ENCODE measurements around the gene IL15RA. TPM values are rescaled to one million over a fixed set of nuclear protein-coding genes. Genes with fewer than 3 reads are reported as not detected.

IL15RA gene
- total and polyA plus RNA-seq, 4 donors, result 6.6 to 10.7 (median 9.4) TPM

- TF ChIP-seq REST (IDR thresholded peaks at IDR 0.05) (no peak), RXRA (IDR thresholded peaks at IDR 0.05) (no peak), FOXA1 (IDR thresholded peaks at IDR 0.05) (no peak), YY1 (IDR thresholded peaks at IDR 0.05) (no peak)
Measured at GRCh38 chr10:5971886-5972285, 5.5 kb downstream of the IL15RA start (continued).

GRCh38 chr10:5971315-5971832 is 6.0 kb downstream of the IL15RA start:
- Histone ChIP-seq H3K27me3 (ENCODE audit: control insufficient read depth in 4 of 4, insufficient read depth in 4 of 4, low read length in 3 of 4) (no peaks in the 10 kb centered on the region), H3K36me3 (ENCODE audit: control insufficient read depth in 4 of 4, insufficient read depth in 3 of 4, low read depth in 1 of 4, low read length in 3 of 4) (no peaks in the 10 kb centered on the region), H3K9me3 (ENCODE audit: control insufficient read depth in 4 of 4, low read length in 3 of 4) (no peaks in the 10 kb centered on the region), H3K4me1 (ENCODE audit: control insufficient read depth in 4 of 4, insufficient read depth in 4 of 4, low read length in 3 of 4) (peaks cover 11 to 42% (median 33%) of the 10 kb centered on the region in 4 donors), H3K4me3 (ENCODE audit: low read depth in 1 of 3, low read length in 3 of 3) (peak overlapping the region in 1 of 3 donors; percentile 51), H3K9ac (ENCODE audit: low read depth in 1 of 2, low read length in 2 of 2) (peak overlapping the region in 1 of 2 donors; percentile 75), H3K27ac (ENCODE audit: low read depth in 1 of 2, low read length in 2 of 2) (peak overlapping the region; percentile 87 to 99)
- 16% methylated on average over 8 of the region's 8 CpGs for WGBS
- TF ChIP-seq RAD21 (IDR thresholded peaks at IDR 0.05) (peak in 1 of 2 donors; percentile 25), ZBTB33 (IDR thresholded peaks at IDR 0.05) (peak; percentile 72), FOXA1 (IDR thresholded peaks at IDR 0.05) (no peak), YY1 (IDR thresholded peaks at IDR 0.05) (peak; percentile 92), NR2F2 (IDR thresholded peaks at IDR 0.05) (peak; percentile 99), JUND (IDR thresholded peaks at IDR 0.05) (peak; percentile 95), CTCF (IDR thresholded peaks at IDR 0.05; ENCODE audit: low read depth, low read length, missing input control) (no peak), RXRA (IDR thresholded peaks at IDR 0.05) (peak; percentile 78 to 90), REST (IDR thresholded peaks at IDR 0.05) (peak; percentile 52), MAX (IDR thresholded peaks at IDR 0.05) (peak; percentile 82), EGR1 (IDR thresholded peaks at IDR 0.05; ENCODE audit: low read depth in 2 of 2) (peak in 1 of 2 donors; percentile 72), TAF1 (conservative IDR thresholded peaks at IDR 0.05) (no peak), HNF4G (IDR thresholded peaks at IDR 0.05) (no peak), FOXA2 (IDR thresholded peaks at IDR 0.05) (peak; percentile 45), ATF3 (IDR thresholded peaks at IDR 0.05) (peak; percentile 39), GABPA (IDR thresholded peaks at IDR 0.05 in 1 of 2, conservative IDR thresholded peaks at IDR 0.05 in 1 of 2) (peak in 1 of 2 donors; percentile 13), SP1 (IDR thresholded peaks at IDR 0.05) (peak; percentile 76), HNF4A (conservative IDR thresholded peaks at IDR 0.05) (peak; percentile 73 to 78)
- no peak for DNase-seq (ENCODE audit: low spot score)
